Motor neuron (in vitro differentiated cells): ENCODE data around the gene HESX1. TPM values are rescaled to one million over a fixed set of nuclear protein-coding genes. Genes with fewer than 3 reads are reported as not detected.

Source experiments
- ATAC-seq, 8 experiments: fragments of 200-7000 bp; cut with Tn5 transposase; replicated peaks in 6 of 8; 2 replicates each; pipeline ENCODE4 v1.8.0; 2021; ENCODE audit warnings: mild to moderate bottlenecking in 8 of 8, moderate library complexity in 8 of 8
- H3K27ac ChIP-seq, 2 donors: fragments of 250-450 bp; sonication (Bioruptor Pico); 2 replicates each; pipeline ENCODE4 v1.9.0; 2021; ENCODE audit warnings: antibody characterized with exemption in 2 of 2, mild to moderate bottlenecking in 2 of 2, moderate library complexity in 1 of 2
- H3K4me1 ChIP-seq, 2 donors: fragments of 250-450 bp; sonication (Bioruptor Pico); replicated peaks in 1 of 2; 2 replicates each; pipeline ENCODE4 v1.6.1; 2021; ENCODE audit warnings: antibody characterized with exemption in 2 of 2, mild to moderate bottlenecking in 2 of 2, moderate library complexity in 1 of 2
- H3K4me3 ChIP-seq, 5 donors: fragments of 250-450 bp; sonication (Bioruptor Pico); 2 replicates each; pipeline ENCODE4 v1.9.0; 2021; ENCODE audit warnings: antibody characterized with exemption in 5 of 5, mild to moderate bottlenecking in 5 of 5, moderate library complexity in 4 of 5
- WGBS, 10 experiments: fragments of 450-650 bp; shearing (Covaris generic); methylation state at CpG; one replicate each; pipeline ENCODE4 v1.0.0; 2022; 5-methylcytosine and 5-hydroxymethylcytosine counted together
- in situ Hi-C, 9 experiments: fragments of 400-800 bp; cut with MboI; loops; one replicate each; pipeline ENCODE4 v1.15.0; 2021; ENCODE audit warnings: low sequenced_read_pairs in 9 of 9, low pct_unique_long_range_greater_than_20kb in 2 of 9; ENCODE audit not compliant: unreplicated experiment in 9 of 9
- total RNA-seq, 8 experiments: library from RNA; unstranded; fragments of 300-600 nt; gene quantifications; 2 replicates each; pipeline versions ENCODE4 v1.2.3 to v1.2.4, GENCODE V29; 2022

Gene HESX1
- total RNA-seq, 8 experiments from 2014 or later: 1.2 to 3.1 (median 2.3) TPM

GRCh38 chr3:57154470-57155309, 45.1 kb downstream of the HESX1 start:
- no peak overlapping the region for H3K27ac ChIP-seq
- 35 to 100% (median 69%) methylated on average over 1 to 13 of the region's 15 CpGs for WGBS, 10 experiments
- H3K4me1 ChIP-seq: peaks cover 31 to 54% of the 10 kb centered on the region in 2 donors
- no peak overlapping the region for H3K4me3 ChIP-seq
- in situ Hi-C loops: loop anchor here in 1 of 9 experiments (5.0 kb wide), 1 partner anchor 32 kb away; no protein-coding TSS in a partner anchor
- no peak for ATAC-seq

DNA sequence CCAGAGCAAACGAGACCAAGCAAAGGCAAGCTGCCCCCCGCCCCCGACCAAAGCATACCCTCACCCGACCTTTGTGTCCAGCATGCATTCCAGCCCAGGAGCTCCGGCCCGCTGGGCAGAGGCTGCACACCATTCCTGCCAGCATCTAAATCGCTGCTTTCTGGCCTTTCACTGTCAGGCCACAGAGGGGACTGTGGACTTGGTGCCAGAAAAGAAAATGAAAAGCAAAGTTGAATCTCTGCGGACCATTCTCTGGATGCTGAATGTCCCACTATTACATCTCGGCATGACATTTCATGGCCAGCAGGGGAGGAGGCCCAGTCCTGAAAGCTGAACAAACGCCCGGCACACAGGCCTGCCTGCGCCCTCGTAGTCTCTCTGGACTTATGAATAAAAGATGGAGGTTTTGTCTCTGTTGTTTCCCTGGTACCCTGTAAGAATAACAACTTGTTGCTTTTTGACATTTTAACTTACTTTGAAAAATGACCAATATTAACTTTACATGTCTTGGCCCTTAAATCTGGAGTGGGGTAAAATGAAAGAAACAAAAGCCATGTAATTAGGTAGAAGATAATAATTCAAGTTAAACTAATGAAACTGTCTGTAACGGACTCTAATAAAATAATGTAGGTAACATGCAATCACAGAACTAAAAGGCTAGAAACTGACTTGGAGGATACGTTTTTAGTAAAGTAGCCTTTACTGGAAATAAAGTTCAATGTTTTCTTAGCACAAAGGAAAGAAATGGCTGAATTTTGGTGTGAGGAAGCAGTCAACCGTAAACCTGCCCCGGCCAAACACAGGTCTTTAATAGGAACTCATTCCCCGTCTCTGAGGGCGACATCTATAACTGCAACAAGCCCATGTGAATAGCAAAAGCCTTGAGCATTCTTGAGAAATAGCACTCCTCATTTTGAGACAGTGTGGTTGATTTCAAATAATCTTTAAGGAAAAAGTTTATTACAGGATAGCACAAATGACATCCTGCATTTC, 47.3 kb downstream of the HESX1 start:
- ATAC-seq: peak in 6 of 8 experiments; percentile 41 to 95 (median 92)
- Histone ChIP-seq H3K27ac (peak overlapping the region; percentile 4 to 51), H3K4me1 (peaks cover 22 to 35% of the 10 kb centered on the region in 2 donors), H3K4me3 (peak overlapping the region in 4 of 5 donors; percentile 5 to 20 (median 14))
- in situ Hi-C loops: no loop called here
- WGBS, 10 experiments: 0 to 87% (median 28%) methylated on average over 1 to 16 of the region's 19 CpGs

GRCh38 chr3:57151749-57152148, 48.0 kb downstream of the HESX1 start:
- peak overlapping the region; percentile 4 to 51 for H3K27ac ChIP-seq
- in situ Hi-C loops: no loop called here
- peak in 5 of 8 experiments; percentile 38 to 58 (median 44) for ATAC-seq
- H3K4me1 ChIP-seq: peaks cover 19 to 32% of the 10 kb centered on the region in 2 donors
- peak overlapping the region in 2 of 5 donors; percentile 14 to 20 for H3K4me3 ChIP-seq
- WGBS, 10 experiments: 20 to 100% (median 60%) methylated on average over 1 to 3 of the region's 3 CpGs; no CpG with 5 or more reads in 4 of the 10 experiments

DNA sequence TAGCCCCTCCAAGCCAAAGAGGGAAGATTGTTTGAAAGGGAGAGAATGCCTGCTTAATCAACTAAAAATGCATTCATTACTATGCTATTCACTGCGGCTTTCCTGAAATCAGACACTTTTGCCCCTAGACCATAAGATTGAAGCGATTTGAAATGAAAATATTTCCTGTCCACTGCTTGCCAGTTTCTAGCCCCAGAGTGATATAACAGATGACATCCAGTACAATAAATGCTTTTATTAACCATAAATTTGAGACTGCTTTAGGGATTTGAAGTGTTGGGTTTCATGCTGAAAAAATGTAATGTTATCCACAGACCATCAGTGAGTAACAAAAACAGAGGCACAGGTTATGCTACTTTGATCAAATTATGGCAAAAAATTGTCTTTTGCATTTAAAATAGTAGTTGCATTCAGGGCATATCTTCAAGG, 48.7 kb downstream of the HESX1 start:
- no peak for ATAC-seq
- in situ Hi-C loops: no loop called here
- Histone ChIP-seq H3K4me1 (peaks cover 19 to 32% of the 10 kb centered on the region in 2 donors), H3K4me3 (no peak overlapping the region), H3K27ac (no peak overlapping the region)
- 6 to 100% (median 67%) methylated on average over 1 to 2 of the region's 2 CpGs; no CpG with 5 or more reads in 1 of the 10 experiments for WGBS, 10 experiments

- 0 to 94% (median 74%) methylated on average over 1 to 3 of the region's 7 CpGs; no CpG with 5 or more reads in 2 of the 10 experiments for whole genome bisulfite sequencing, 10 experiments
- Histone ChIP-seq H3K27ac (no peak overlapping the region), H3K4me1 (peaks cover 22 to 32% of the 10 kb centered on the region in 2 donors), H3K4me3 (no peak overlapping the region)
- in situ Hi-C loops: no loop called here
- ATAC-seq: peak in 1 of 8 experiments; percentile 41
Measured at GRCh38 chr3:57150113-57150581, 49.6 kb downstream of the HESX1 start.

Other genes with a start within 250 kb of the HESX1 start
- gene SPATA12, start 139.3 kb downstream of the HESX1 start, total RNA-seq: 1 to 10 TPM in 2 of 8 experiments, under 1 TPM in 6; 0.11 to 1.6 (median 0.53) TPM
- gene IL17RD, start 34.6 kb downstream of the HESX1 start, total RNA-seq: 10 to 100 TPM in 4 of 8 experiments, 1 to 10 TPM in 4; 6.7 to 13.7 (median 9.8) TPM
- 10 to 100 TPM; 22.2 to 47.0 (median 27.5) TPM for gene APPL1, start 27.8 kb upstream of the HESX1 start, total RNA-seq
- gene ASB14, start 92.7 kb upstream of the HESX1 start, total RNA-seq: 1 to 10 TPM in 4 of 8 experiments, under 1 TPM in 4; 0.42 to 2.4 (median 1.1) TPM